HepG2 (cell line): ENCODE results near the gene TRAPPC3. TPM values are rescaled to one million over a fixed set of nuclear protein-coding genes. Genes with fewer than 3 reads are reported as not detected.

Experiments
- ARID2 ChIP-seq: sonication (generic); formaldehyde crosslinking; IDR thresholded peaks from 2 replicates; pipeline ENCODE4 v1.8.1; 2022; ENCODE audit warnings: mild to moderate bottlenecking, missing genetic modification reagents, borderline replicate concordance
- ATAD3A ChIP-seq: sonication (generic); formaldehyde crosslinking; IDR thresholded peaks from 2 replicates; pipeline ENCODE4 v1.4.0; 2020; ENCODE audit warnings: missing genetic modification reagents
- FLYWCH1 ChIP-seq: sonication (generic); formaldehyde crosslinking; IDR thresholded peaks from 2 replicates; pipeline ENCODE4 v1.8.1; 2023; ENCODE audit warnings: mild to moderate bottlenecking, missing genetic modification reagents
- GATA4 ChIP-seq: sonication (generic); IDR thresholded peaks from 2 replicates; pipeline ENCODE4 v1.6.1; 2016; ENCODE audit warnings: antibody characterized with exemption, low read depth, borderline replicate concordance
- HDAC6 ChIP-seq: fragments of 200-600 bp; sonication (generic); IDR thresholded peaks from 2 replicates; pipeline ENCODE4 v1.7.0; 2017; ENCODE audit warnings: mild to moderate bottlenecking, antibody characterized with exemption, low read length, low read depth
- HNF4G ChIP-seq, 2 experiments: sonication (generic) in 1 of 2; formaldehyde crosslinking in 1 of 2; IDR thresholded peaks; 2 replicates each; pipeline versions ENCODE4 v1.4.0 to v1.6.1; 2011 to 2020; ENCODE audit warnings: borderline replicate concordance in 2 of 2, low read depth in 2 of 2, mild to moderate bottlenecking in 2 of 2, low read length in 1 of 2, missing genetic modification reagents in 1 of 2, moderate library complexity in 1 of 2
- HNRNPH1 ChIP-seq: fragments of 200-400 bp; formaldehyde crosslinking; optimal IDR thresholded peaks from 2 replicates; pipeline ENCODE3; 2017; ENCODE audit warnings: mild to moderate bottlenecking, low read depth, low read length
- JUND ChIP-seq: sonication (generic); formaldehyde crosslinking; IDR thresholded peaks from 2 replicates; pipeline ENCODE4 v1.8.0; 2022; ENCODE audit warnings: mild to moderate bottlenecking, missing genetic modification reagents
- MEF2D ChIP-seq: sonication (generic); formaldehyde crosslinking; IDR thresholded peaks from 2 replicates; pipeline ENCODE4 v1.5.1; 2020; ENCODE audit warnings: mild to moderate bottlenecking, missing genetic modification reagents
- MYC ChIP-seq: sonication (generic); formaldehyde crosslinking; IDR thresholded peaks from 2 replicates; pipeline ENCODE4 v1.9.0; 2021; ENCODE audit warnings: missing genetic modification reagents, borderline replicate concordance
- ONECUT2 ChIP-seq: sonication (generic); formaldehyde crosslinking; IDR thresholded peaks from 2 replicates; pipeline ENCODE4 v1.4.0; 2020; ENCODE audit warnings: missing genetic modification reagents
- PAF1 ChIP-seq: IDR thresholded peaks from 2 replicates; pipeline ENCODE4 v1.6.1; 2016; ENCODE audit warnings: missing genetic modification reagents, missing compliant biosample characterization
- PRPF4 ChIP-seq: fragments of 200-400 bp; formaldehyde crosslinking; IDR thresholded peaks from 2 replicates; pipeline ENCODE4 v1.6.1; 2016; ENCODE audit warnings: low read length, low read depth; ENCODE audit not compliant: poor library complexity, severe bottlenecking
- SALL2 ChIP-seq: sonication (generic); formaldehyde crosslinking; IDR thresholded peaks from 2 replicates; pipeline ENCODE4 v1.8.1; 2023; ENCODE audit warnings: mild to moderate bottlenecking, missing genetic modification reagents, inconsistent platforms
- SMYD3 ChIP-seq: sonication (generic); formaldehyde crosslinking; IDR thresholded peaks from 2 replicates; pipeline ENCODE4 v1.8.1; 2023; ENCODE audit warnings: mild to moderate bottlenecking, missing genetic modification reagents
- SOX5 ChIP-seq: IDR thresholded peaks from 2 replicates; pipeline ENCODE4 v1.6.1; 2016; ENCODE audit warnings: borderline replicate concordance
- STAT6 ChIP-seq: sonication (generic); formaldehyde crosslinking; IDR thresholded peaks from 2 replicates; pipeline ENCODE4 v1.4.0; 2020; ENCODE audit warnings: missing genetic modification reagents, mild to moderate bottlenecking, borderline replicate concordance
- ZBTB1 ChIP-seq: sonication (generic); formaldehyde crosslinking; IDR thresholded peaks from 2 replicates; pipeline ENCODE4 v1.4.0; 2020; ENCODE audit warnings: missing genetic modification reagents, borderline replicate concordance
- ZFY ChIP-seq: sonication (generic); formaldehyde crosslinking; IDR thresholded peaks from 2 replicates; pipeline ENCODE4 v1.4.0; 2020; ENCODE audit warnings: missing genetic modification reagents
- ZNF333 ChIP-seq: sonication (generic); formaldehyde crosslinking; IDR thresholded peaks from 2 replicates; pipeline ENCODE4 v1.4.0; 2020; ENCODE audit warnings: mild to moderate bottlenecking, missing genetic modification reagents, borderline replicate concordance
- ZSCAN5A ChIP-seq: sonication (generic); formaldehyde crosslinking; IDR thresholded peaks from 2 replicates; pipeline ENCODE4 v1.8.0; 2022; ENCODE audit warnings: mild to moderate bottlenecking, missing genetic modification reagents, borderline replicate concordance
- polyA plus RNA-seq, 8 experiments: library from polyadenylated mRNA; depleted of rRNA in 3 of 8; stranded (reverse) in 7 of 8; unstranded in 1 of 8; fragments of >200 nt; fragmentation: Illumina TruSeq in 4 of 8; extraction: Trizol in 4 of 8; gene quantifications; 2 replicates each; pipeline versions ENCODE4 v1.2.1 to v1.2.3, GENCODE V29; 2011 to 2016; ENCODE audit warnings: low read depth in 4 of 8, missing spikeins in 1 of 8, mixed read lengths in 1 of 8; ENCODE audit not compliant: insufficient read depth in 1 of 8
- total RNA-seq, 5 experiments: library from RNA; depleted of rRNA; stranded (reverse); fragments of >200 nt; fragmentation: Illumina TruSeq; extraction: Trizol; gene quantifications; 2 replicates each; pipeline ENCODE4 v1.2.3, GENCODE V29; 2016; ENCODE audit warnings: low read depth in 1 of 5

The TRAPPC3 gene
- total and polyA plus RNA-seq, 2 of the 13 experiments (the other 11 are each of a cell fraction or from before 2014, with no cell fraction given) = 53.7 to 62.4 TPM

DNA sequence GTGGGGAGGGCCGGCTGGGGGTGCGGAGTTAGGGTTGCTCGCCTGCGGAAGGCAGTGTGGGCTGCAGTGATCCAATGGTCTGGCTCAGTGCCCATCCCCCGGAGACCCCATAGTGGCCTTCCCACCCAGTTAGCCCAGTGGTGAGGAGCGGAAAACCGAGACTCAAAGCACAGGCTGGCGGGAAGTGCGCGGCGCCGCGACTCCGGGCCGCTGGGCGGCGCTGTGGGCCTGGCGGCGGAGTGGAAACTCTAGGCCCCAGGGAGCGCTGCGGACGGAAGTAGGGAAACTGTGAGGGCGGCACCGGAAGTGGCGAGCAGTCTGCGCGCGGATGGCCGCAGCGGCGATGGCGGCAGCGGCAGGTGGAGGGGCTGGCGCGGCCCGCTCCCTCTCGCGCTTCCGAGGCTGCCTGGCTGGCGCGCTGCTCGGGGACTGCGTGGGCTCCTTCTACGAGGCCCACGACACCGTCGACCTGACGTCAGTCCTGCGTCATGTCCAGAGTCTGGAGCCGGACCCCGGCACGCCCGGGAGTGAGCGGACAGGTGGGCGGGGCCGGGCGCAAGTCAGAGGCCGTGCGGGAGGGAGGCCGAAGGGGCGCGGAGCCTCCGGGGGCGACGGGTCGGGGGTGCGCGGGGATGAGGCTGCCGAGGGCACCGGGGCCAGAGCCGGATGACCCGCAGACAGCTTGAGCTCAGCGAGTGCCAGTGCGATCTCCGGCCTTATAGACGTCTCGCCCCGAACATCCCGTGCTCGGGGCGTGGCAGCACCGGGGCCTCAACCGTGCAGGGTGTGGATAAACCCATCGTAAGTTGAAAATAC is 60.5 kb downstream of the TRAPPC3 start, which contains the start of gene ADPRS (continued):
- no peak for TF ChIP-seq SMYD3
- TF ChIP-seq ARID2 = no peak
- peak; percentile 58 for TF ChIP-seq SOX5 (CRISPR knock-in tag)
- TF ChIP-seq HNRNPH1 = no peak
- no peak; the same call in 1 of the 2 replicates for TF ChIP-seq ZNF333 (CRISPR knock-in tag)
- no peak for TF ChIP-seq FLYWCH1 (CRISPR knock-in tag)
- no peak for TF ChIP-seq PRPF4
- TF ChIP-seq PAF1 (CRISPR knock-in tag) = no peak
- TF ChIP-seq ZSCAN5A (CRISPR knock-in tag) = peak; percentile 71; the same call in 1 of the 2 replicates
- TF ChIP-seq HNF4G (IDR thresholded peaks at IDR 0.05; ENCODE audit: borderline replicate concordance, low read depth, low read length) = no peak
- TF ChIP-seq HNF4G (CRISPR knock-in tag; IDR thresholded peaks at IDR 0.05; ENCODE audit: borderline replicate concordance, low read depth) = peak; percentile 87
- peak; percentile 92 for TF ChIP-seq MYC (CRISPR knock-in tag)
- 0 out of 2 replicates have a peak, but pooled peaks have one; percentile 17 for TF ChIP-seq MEF2D
- peak; percentile 97 for TF ChIP-seq SALL2 (CRISPR knock-in tag)
- TF ChIP-seq GATA4 = peak; percentile 69
- no peak for TF ChIP-seq ATAD3A
- TF ChIP-seq ZFY = peak; percentile 96
- no peak for TF ChIP-seq ONECUT2 (CRISPR knock-in tag)
- TF ChIP-seq JUND = peak; percentile 58; the same call in 1 of the 2 replicates
- TF ChIP-seq STAT6 = no peak; the same call in 1 of the 2 replicates
- TF ChIP-seq ZBTB1 (CRISPR knock-in tag) = 0 out of 2 replicates have a peak, but pooled peaks have one; percentile 45
- TF ChIP-seq HDAC6 = no peak
